Choroid plexus epithelial cell (primary cell): ENCODE data around the gene CSNK2B.

Experiments used
- DNase-seq: peaks from one replicate; pipeline ENCODE4 v3.0.0-alpha.2; 2010; ENCODE audit warnings: low read depth
- H3K4me3 ChIP-seq: 2 replicates; pipeline ENCODE4 v1.5.1; 2011; ENCODE audit warnings: low read depth, mild to moderate bottlenecking, control low read depth, low read length, moderate library complexity
- TF ChIP-seq, protein P1 (sequence below): conservative IDR thresholded peaks from 2 replicates; pipeline ENCODE4 v1.5.1; 2011; ENCODE audit warnings: low read depth, mild to moderate bottlenecking, control low read depth, inconsistent platforms, low read length, moderate library complexity

CSNK2B gene

DNA sequence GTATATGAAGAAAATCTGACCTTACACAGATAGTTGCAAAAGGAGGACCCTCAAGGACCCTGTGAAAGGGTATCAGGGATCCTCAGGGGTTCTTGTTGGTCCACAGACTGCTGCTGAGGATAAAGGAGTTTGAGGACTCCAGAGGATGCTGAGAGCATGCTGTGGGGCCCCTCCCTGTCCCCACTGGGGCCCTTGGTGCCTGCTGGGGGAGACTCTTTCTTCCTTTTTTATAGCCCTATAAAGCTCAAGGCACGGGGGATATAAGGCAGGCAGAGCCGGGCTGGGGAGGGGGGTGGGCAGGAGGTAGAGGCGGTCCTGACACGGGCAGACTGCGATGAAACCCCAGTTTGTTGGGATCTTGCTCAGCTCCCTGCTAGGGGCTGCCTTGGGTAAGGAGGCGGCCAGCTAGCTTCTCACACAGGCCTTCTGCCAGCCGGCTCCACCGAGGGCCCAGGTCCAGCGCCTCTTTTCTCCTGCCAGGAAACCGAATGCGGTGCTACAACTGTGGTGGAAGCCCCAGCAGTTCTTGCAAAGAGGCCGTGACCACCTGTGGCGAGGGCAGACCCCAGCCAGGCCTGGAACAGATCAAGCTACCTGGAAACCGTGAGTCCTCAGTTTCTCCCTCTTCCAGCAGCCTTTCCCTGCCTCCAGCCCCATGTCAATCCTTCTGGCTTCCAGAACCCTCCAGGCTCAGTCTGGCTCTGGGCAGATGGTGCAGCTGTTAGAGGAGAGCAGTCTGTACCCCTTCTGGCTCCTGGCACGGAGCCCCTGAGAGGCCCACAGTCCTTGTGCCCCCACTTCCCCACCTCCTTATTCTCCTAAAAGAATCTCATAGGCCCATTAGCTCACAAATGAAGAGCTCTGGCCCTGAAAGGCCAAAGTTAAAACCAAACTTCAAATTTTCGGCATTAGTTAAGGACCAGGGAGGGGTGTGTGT lies 49.4 kb downstream of the CSNK2B start, which contains the start of gene LY6G6D:
LY6G6D (plus strand) TSS at position 327 of the 937 bp plus-strand sequence; CDS start at position 335, 8 bp downstream.
- DNase-seq, result no peak
- H3K4me3 ChIP-seq, result no peak within 1 kb of the TSS
- TF ChIP-seq, protein P1, sequence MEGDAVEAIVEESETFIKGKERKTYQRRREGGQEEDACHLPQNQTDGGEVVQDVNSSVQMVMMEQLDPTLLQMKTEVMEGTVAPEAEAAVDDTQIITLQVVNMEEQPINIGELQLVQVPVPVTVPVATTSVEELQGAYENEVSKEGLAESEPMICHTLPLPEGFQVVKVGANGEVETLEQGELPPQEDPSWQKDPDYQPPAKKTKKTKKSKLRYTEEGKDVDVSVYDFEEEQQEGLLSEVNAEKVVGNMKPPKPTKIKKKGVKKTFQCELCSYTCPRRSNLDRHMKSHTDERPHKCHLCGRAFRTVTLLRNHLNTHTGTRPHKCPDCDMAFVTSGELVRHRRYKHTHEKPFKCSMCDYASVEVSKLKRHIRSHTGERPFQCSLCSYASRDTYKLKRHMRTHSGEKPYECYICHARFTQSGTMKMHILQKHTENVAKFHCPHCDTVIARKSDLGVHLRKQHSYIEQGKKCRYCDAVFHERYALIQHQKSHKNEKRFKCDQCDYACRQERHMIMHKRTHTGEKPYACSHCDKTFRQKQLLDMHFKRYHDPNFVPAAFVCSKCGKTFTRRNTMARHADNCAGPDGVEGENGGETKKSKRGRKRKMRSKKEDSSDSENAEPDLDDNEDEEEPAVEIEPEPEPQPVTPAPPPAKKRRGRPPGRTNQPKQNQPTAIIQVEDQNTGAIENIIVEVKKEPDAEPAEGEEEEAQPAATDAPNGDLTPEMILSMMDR, result no peak

DNA sequence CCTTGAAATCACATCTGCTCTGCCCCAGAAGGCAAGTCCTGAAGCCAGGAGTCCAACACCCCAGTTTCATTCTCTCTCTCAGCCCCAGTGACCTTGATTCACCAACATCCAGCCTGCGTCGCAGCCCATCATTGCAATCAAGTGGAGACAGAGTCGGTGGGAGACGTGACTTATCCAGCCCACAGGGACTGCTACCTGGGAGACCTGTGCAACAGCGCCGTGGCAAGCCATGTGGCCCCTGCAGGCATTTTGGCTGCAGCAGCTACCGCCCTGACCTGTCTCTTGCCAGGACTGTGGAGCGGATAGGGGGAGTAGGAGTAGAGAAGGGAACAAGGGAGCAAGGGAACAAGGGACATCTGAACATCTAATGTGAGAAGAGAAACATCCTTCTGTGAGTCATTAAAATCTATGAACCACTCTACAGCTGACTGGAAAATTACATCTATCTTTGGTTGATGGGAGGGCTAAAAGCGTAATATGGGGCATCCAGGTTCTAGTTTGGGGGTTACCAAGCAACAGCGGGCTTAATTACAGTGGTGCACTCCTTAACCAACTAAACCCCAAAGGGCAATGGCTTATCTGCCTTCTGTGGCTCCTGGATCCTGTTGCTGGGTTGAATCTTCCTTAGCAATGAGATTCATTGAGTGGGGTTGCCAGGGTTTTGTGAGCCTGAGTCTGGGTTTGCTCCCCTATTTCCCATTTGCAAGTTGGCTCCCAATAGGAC lies 51.8 kb downstream of the CSNK2B start:
- no peak overlapping the region for H3K4me3 ChIP-seq
- DNase-seq, result no peak
- TF ChIP-seq, protein P1, result no peak

DNA sequence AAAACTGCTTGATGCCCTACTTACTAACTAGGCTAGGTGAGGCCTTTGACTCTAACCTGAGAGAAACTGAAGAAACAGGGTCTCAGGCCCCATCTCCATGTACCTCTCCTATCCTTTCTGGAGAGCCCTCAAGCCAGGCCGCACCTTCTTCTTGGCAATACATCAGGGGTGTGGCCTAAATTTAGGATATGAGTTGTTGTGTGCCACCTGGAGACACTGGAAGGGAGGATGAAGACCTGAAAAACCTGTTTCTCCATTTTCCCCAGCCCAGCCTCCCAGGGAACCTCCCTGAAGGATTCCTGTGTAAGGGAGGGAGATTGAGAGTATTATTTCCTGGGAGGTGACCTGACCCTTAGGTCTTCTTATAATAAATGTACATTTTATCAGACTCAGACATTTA lies 52.4 kb downstream of the CSNK2B start:
- no peak for DNase-seq
- TF ChIP-seq, protein P1, result no peak
- no peak overlapping the region for H3K4me3 ChIP-seq

DNA sequence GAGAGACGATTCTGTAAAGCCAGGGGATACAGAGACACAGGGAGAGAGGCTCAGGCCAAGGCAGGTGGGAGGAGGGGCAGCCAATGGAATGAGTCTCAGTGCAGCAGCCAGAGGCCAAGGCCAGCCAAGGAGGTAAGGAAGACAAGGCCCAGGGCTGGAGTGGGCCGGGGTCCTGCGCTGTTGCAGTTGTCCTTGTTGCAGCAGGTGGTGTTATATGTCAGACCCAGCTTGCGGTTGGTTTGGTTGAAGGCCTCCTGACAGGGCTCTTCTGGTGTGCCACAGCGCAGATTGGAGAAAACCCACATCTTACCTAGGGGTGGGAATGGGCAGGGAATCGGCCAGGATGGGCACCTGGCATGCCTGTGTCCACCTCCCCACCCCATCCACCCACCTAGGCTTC lies 53.1 kb downstream of the CSNK2B start:
- no peak overlapping the region for H3K4me3 ChIP-seq

More for the DNA sequence above, 53.1 kb downstream of the CSNK2B start:
- no peak for DNase-seq
- TF ChIP-seq, protein P1, result no peak
